SK-N-SH treated with all-trans-retinoic acid at 6 μM for 48 hours (cell line): ENCODE data around the gene PAN2.

Experiments used
- ATAC-seq: fragments of 200-7000 bp; cut with Tn5 transposase; 3 replicates; pipeline ENCODE4 v1.9.1; 2020; ENCODE audit warnings: mild to moderate bottlenecking, moderate library complexity
- BACH2 ChIP-seq: fragments of 250-450 bp; sonication (Bioruptor Pico); IDR thresholded peaks from 2 replicates; pipeline ENCODE4 v1.9.0; 2021; ENCODE audit warnings: mild to moderate bottlenecking, borderline replicate concordance
- CSDC2 ChIP-seq: fragments of 250-450 bp; sonication (Bioruptor Pico); IDR thresholded peaks from 2 replicates; pipeline ENCODE4 v1.5.0; 2020; ENCODE audit warnings: mild to moderate bottlenecking, moderate library complexity
- ESRRG ChIP-seq: fragments of 250-450 bp; sonication (Bioruptor Pico); IDR thresholded peaks from 2 replicates; pipeline ENCODE4 v1.6.1; 2021; ENCODE audit warnings: mild to moderate bottlenecking
- GLIS3 ChIP-seq: fragments of 250-450 bp; sonication (Bioruptor Pico); IDR thresholded peaks from 2 replicates; pipeline ENCODE4 v1.5.0; 2020; ENCODE audit warnings: mild to moderate bottlenecking, moderate library complexity
- ISL1 ChIP-seq: fragments of 250-450 bp; sonication (Bioruptor Pico); IDR thresholded peaks from 2 replicates; pipeline ENCODE4 v2.1.2; 2022; ENCODE audit warnings: mild to moderate bottlenecking, moderate library complexity
- OSR1 ChIP-seq: fragments of 250-450 bp; sonication (Bioruptor Pico); IDR thresholded peaks from 2 replicates; pipeline ENCODE4 v1.8.0; 2022; ENCODE audit warnings: moderate library complexity, mild to moderate bottlenecking, inconsistent platforms
- PPARA ChIP-seq: fragments of 250-450 bp; sonication (Bioruptor Pico); IDR thresholded peaks from 2 replicates; pipeline ENCODE4 v1.5.0; 2020; ENCODE audit warnings: mild to moderate bottlenecking, borderline replicate concordance
- RARB ChIP-seq: fragments of 250-450 bp; sonication (Bioruptor Pico); IDR thresholded peaks from 2 replicates; pipeline ENCODE4 v1.8.0; 2021; ENCODE audit warnings: mild to moderate bottlenecking, moderate library complexity
- SNAI2 ChIP-seq: fragments of 250-450 bp; sonication (Bioruptor Pico); IDR thresholded peaks from 2 replicates; pipeline ENCODE4 v1.5.0; 2020; ENCODE audit warnings: mild to moderate bottlenecking, moderate library complexity
- TCF4 ChIP-seq: fragments of 250-450 bp; sonication (Bioruptor Pico); IDR thresholded peaks from 2 replicates; pipeline ENCODE4 v1.8.0; 2021; ENCODE audit warnings: mild to moderate bottlenecking, moderate library complexity, borderline replicate concordance
- ZC3H10 ChIP-seq: fragments of 250-450 bp; sonication (Bioruptor Pico); IDR thresholded peaks from 2 replicates; pipeline ENCODE4 v1.5.1; 2021; ENCODE audit warnings: mild to moderate bottlenecking, moderate library complexity
- ZFP3 ChIP-seq: fragments of 250-450 bp; sonication (Bioruptor Pico); IDR thresholded peaks from 2 replicates; pipeline ENCODE4 v1.5.0; 2020; ENCODE audit warnings: mild to moderate bottlenecking, moderate library complexity
- ZFP30 ChIP-seq: fragments of 450-650 bp; formaldehyde crosslinking; IDR thresholded peaks from 2 replicates; pipeline ENCODE4 v1.5.0; 2022; ENCODE audit warnings: mild to moderate bottlenecking, moderate library complexity
- ZNF565 ChIP-seq: fragments of 450-650 bp; formaldehyde crosslinking; conservative IDR thresholded peaks from 2 replicates; pipeline ENCODE4 v1.5.0; 2020; ENCODE audit warnings: low read depth, mild to moderate bottlenecking, moderate library complexity
- ZNF70 ChIP-seq: fragments of 450-650 bp; formaldehyde crosslinking; IDR thresholded peaks from 2 replicates; pipeline ENCODE4 v1.5.0; 2020; ENCODE audit warnings: mild to moderate bottlenecking, moderate library complexity
- TF ChIP-seq, protein P1 (sequence below): fragments of 250-450 bp; sonication (Bioruptor Pico); IDR thresholded peaks from 2 replicates; pipeline ENCODE4 v1.5.1; 2021; ENCODE audit warnings: mild to moderate bottlenecking, moderate library complexity
- TF ChIP-seq, protein P2 (sequence below): fragments of 250-450 bp; sonication (Bioruptor Pico); IDR thresholded peaks from 2 replicates; pipeline ENCODE4 v1.8.0; 2020; ENCODE audit warnings: mild to moderate bottlenecking, moderate library complexity, borderline replicate concordance
- TF ChIP-seq, protein P3 (sequence below): fragments of 250-450 bp; sonication (Bioruptor Pico); IDR thresholded peaks from 2 replicates; pipeline ENCODE4 v1.8.0; 2021; ENCODE audit warnings: low read depth, mild to moderate bottlenecking, moderate library complexity, borderline replicate concordance
- TF ChIP-seq, protein P4 (sequence below): fragments of 250-450 bp; sonication (Bioruptor Pico); IDR thresholded peaks from 2 replicates; pipeline ENCODE4 v1.5.1; 2020; ENCODE audit warnings: low read depth, mild to moderate bottlenecking, moderate library complexity

The PAN2 gene

DNA sequence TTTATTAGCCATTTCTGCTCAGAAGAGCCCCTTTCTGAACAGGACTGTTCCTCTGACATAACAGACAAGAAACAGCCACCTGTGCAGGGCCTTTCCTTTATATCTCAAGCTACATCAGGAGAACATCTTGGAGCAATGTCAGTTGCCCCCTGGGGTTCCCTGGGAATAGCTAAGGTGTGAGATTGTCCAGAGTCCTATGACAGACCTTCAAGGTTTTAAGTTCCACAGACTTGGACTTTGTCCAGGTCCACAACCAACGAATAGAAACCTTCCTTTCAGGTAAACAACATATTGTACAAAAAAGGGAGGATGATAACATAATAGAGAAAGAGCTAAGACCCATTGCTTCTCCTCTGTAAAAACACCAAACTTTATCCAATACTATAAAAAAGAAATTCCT lies 7.8 kb upstream of the PAN2 start:
- TF ChIP-seq ISL1 = no peak
- no peak for TF ChIP-seq ZFP3
- TF ChIP-seq OSR1 = no peak
- TF ChIP-seq, protein P1, sequence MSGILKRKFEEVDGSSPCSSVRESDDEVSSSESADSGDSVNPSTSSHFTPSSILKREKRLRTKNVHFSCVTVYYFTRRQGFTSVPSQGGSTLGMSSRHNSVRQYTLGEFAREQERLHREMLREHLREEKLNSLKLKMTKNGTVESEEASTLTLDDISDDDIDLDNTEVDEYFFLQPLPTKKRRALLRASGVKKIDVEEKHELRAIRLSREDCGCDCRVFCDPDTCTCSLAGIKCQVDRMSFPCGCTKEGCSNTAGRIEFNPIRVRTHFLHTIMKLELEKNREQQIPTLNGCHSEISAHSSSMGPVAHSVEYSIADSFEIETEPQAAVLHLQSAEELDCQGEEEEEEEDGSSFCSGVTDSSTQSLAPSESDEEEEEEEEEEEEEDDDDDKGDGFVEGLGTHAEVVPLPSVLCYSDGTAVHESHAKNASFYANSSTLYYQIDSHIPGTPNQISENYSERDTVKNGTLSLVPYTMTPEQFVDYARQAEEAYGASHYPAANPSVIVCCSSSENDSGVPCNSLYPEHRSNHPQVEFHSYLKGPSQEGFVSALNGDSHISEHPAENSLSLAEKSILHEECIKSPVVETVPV (CRISPR knock-in tag) = no peak
- no peak for TF ChIP-seq GLIS3 (CRISPR knock-in tag)
- TF ChIP-seq, protein P2, sequence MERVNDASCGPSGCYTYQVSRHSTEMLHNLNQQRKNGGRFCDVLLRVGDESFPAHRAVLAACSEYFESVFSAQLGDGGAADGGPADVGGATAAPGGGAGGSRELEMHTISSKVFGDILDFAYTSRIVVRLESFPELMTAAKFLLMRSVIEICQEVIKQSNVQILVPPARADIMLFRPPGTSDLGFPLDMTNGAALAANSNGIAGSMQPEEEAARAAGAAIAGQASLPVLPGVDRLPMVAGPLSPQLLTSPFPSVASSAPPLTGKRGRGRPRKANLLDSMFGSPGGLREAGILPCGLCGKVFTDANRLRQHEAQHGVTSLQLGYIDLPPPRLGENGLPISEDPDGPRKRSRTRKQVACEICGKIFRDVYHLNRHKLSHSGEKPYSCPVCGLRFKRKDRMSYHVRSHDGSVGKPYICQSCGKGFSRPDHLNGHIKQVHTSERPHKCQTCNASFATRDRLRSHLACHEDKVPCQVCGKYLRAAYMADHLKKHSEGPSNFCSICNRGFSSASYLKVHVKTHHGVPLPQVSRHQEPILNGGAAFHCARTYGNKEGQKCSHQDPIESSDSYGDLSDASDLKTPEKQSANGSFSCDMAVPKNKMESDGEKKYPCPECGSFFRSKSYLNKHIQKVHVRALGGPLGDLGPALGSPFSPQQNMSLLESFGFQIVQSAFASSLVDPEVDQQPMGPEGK (CRISPR knock-in tag) = no peak
- TF ChIP-seq BACH2 (CRISPR knock-in tag) = no peak
- TF ChIP-seq PPARA = no peak
- no peak for TF ChIP-seq ZC3H10 (CRISPR knock-in tag)
- no peak for TF ChIP-seq RARB
- TF ChIP-seq, protein P3, sequence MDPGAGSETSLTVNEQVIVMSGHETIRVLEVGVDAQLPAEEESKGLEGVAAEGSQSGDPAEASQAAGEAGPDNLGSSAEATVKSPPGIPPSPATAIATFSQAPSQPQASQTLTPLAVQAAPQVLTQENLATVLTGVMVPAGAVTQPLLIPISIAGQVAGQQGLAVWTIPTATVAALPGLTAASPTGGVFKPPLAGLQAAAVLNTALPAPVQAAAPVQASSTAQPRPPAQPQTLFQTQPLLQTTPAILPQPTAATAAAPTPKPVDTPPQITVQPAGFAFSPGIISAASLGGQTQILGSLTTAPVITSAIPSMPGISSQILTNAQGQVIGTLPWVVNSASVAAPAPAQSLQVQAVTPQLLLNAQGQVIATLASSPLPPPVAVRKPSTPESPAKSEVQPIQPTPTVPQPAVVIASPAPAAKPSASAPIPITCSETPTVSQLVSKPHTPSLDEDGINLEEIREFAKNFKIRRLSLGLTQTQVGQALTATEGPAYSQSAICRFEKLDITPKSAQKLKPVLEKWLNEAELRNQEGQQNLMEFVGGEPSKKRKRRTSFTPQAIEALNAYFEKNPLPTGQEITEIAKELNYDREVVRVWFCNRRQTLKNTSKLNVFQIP (CRISPR knock-in tag) = no peak
- TF ChIP-seq ZFP30 (CRISPR knock-in tag) = no peak
- no peak for TF ChIP-seq ESRRG (CRISPR knock-in tag)
- TF ChIP-seq ZNF70 (CRISPR knock-in tag) = no peak
- TF ChIP-seq, protein P4, sequence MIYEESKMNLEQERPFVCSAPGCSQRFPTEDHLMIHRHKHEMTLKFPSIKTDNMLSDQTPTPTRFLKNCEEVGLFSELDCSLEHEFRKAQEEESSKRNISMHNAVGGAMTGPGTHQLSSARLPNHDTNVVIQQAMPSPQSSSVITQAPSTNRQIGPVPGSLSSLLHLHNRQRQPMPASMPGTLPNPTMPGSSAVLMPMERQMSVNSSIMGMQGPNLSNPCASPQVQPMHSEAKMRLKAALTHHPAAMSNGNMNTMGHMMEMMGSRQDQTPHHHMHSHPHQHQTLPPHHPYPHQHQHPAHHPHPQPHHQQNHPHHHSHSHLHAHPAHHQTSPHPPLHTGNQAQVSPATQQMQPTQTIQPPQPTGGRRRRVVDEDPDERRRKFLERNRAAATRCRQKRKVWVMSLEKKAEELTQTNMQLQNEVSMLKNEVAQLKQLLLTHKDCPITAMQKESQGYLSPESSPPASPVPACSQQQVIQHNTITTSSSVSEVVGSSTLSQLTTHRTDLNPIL (CRISPR knock-in tag) = no peak
- no peak for TF ChIP-seq CSDC2 (CRISPR knock-in tag)
- ATAC-seq = no peak

DNA sequence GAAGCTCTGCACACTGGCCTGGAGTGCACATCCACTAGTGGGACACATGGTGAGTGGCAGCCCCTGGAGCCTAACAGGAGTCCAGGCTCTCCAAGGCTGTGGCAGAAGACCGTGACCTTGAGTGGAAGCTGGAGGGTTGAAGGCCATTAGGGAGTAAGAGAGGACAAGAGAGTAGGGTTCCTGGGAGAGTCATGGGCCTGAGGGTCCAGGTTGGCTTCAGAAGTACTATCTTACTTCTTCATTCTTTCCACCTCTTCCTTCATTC lies 5.3 kb upstream of the PAN2 start:
- TF ChIP-seq, protein P3 (CRISPR knock-in tag) = no peak
- TF ChIP-seq, protein P1 (CRISPR knock-in tag) = no peak
- TF ChIP-seq ZC3H10 (CRISPR knock-in tag) = no peak
- no peak for TF ChIP-seq GLIS3 (CRISPR knock-in tag)
- TF ChIP-seq ZNF565 = no peak
- no peak for TF ChIP-seq PPARA
- no peak for TF ChIP-seq ISL1
- TF ChIP-seq ESRRG (CRISPR knock-in tag) = no peak
- TF ChIP-seq, protein P2 (CRISPR knock-in tag) = no peak
- TF ChIP-seq TCF4 (CRISPR knock-in tag) = no peak
- TF ChIP-seq RARB = no peak
- no peak for TF ChIP-seq ZNF70 (CRISPR knock-in tag)
- no peak for TF ChIP-seq SNAI2
- TF ChIP-seq BACH2 (CRISPR knock-in tag) = no peak
- no peak for ATAC-seq
